ENCODE results near the gene SLC22A16. TPM values are rescaled to one million over a fixed set of nuclear protein-coding genes. Genes with fewer than 3 reads are reported as not detected.
A peak's percentile ranks its signal among the peaks of the same experiment; 100 is the strongest.

Gene SLC22A16
- total and polyA plus RNA-seq, 9 donors: 0.12 to 0.35 (median 0.23) TPM; not detected in 1

GRCh38 chr6:110430236-110430635 is 46.2 kb downstream of the SLC22A16 start:
- no peak for DNase-seq
- WGBS (ENCODE audit: insufficient coverage): 49% methylated on average over 2 of the region's 5 CpGs
- H3K27me3 ChIP-seq (ENCODE audit: control insufficient read depth, insufficient read depth, low read length): peaks cover under 1% of the 10 kb centered on the region
- H3K36me3 ChIP-seq (ENCODE audit: control insufficient read depth, insufficient read depth, low read length): no peaks in the 10 kb centered on the region
- H3K4me1 ChIP-seq (ENCODE audit: control insufficient read depth, insufficient read depth, low read length): no peaks in the 10 kb centered on the region
- no peak overlapping the region for H3K4me3 ChIP-seq (ENCODE audit: low read length)
- H3K27ac ChIP-seq (ENCODE audit: low read length): no peak overlapping the region
- H3K9me3 ChIP-seq (replicated peaks; ENCODE audit: control insufficient read depth, low read depth, low read length): no peaks in the 10 kb centered on the region

DNA sequence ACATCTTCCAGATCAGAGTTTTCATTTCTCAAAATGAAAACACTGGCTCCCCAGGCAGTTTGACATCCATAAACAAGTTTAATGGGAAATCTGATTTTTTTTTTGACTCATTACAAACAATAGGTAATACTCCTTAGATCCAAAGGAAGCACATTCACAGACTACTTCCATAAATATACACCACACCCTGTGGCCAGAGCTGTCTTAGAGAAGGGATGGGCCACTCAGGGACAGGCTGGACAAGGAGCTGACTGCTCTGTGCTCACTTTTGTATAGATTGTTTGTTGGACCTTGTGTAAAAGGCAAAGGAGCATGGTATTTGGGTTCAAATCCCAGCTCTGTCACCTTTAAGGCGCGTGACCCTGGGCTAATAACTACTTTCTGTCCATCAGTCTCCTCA is 48.3 kb downstream of the SLC22A16 start:
- Histone ChIP-seq H3K9me3 (replicated peaks; ENCODE audit: control insufficient read depth, low read depth, low read length) (no peaks in the 10 kb centered on the region), H3K27ac (ENCODE audit: low read length) (no peak overlapping the region), H3K4me3 (ENCODE audit: low read length) (no peak overlapping the region), H3K4me1 (ENCODE audit: control insufficient read depth, insufficient read depth, low read length) (no peaks in the 10 kb centered on the region), H3K36me3 (ENCODE audit: control insufficient read depth, insufficient read depth, low read length) (no peaks in the 10 kb centered on the region), H3K27me3 (ENCODE audit: control insufficient read depth, insufficient read depth, low read length) (peaks cover 2% of the 10 kb centered on the region)
- WGBS (ENCODE audit: insufficient coverage): no CpG with 5 or more reads among the region's 2 CpGs
- DNase-seq: no peak

- H3K36me3 ChIP-seq (ENCODE audit: control insufficient read depth, insufficient read depth, low read length): no peaks in the 10 kb centered on the region
- no peak for DNase-seq
- no peaks in the 10 kb centered on the region for H3K4me1 ChIP-seq (ENCODE audit: control insufficient read depth, insufficient read depth, low read length)
- H3K4me3 ChIP-seq (ENCODE audit: low read length): no peak overlapping the region
- no CpG with 5 or more reads among the region's 5 CpGs for whole genome bisulfite sequencing (ENCODE audit: insufficient coverage)
- H3K27ac ChIP-seq (ENCODE audit: low read length): no peak overlapping the region
- peaks cover 2% of the 10 kb centered on the region for H3K27me3 ChIP-seq (ENCODE audit: control insufficient read depth, insufficient read depth, low read length)
- peaks cover 3% of the 10 kb centered on the region for H3K9me3 ChIP-seq (replicated peaks; ENCODE audit: control insufficient read depth, low read depth, low read length)
Measured at GRCh38 chr6:110425816-110426215, 50.6 kb downstream of the SLC22A16 start.

GRCh38 chr6:110422444-110422822 is 54.0 kb downstream of the SLC22A16 start:
- peaks cover 3% of the 10 kb centered on the region for H3K9me3 ChIP-seq (replicated peaks; ENCODE audit: control insufficient read depth, low read depth, low read length)
- no peak overlapping the region for H3K4me3 ChIP-seq (ENCODE audit: low read length)
- peaks cover 2% of the 10 kb centered on the region for H3K27me3 ChIP-seq (ENCODE audit: control insufficient read depth, insufficient read depth, low read length)
- H3K27ac ChIP-seq (ENCODE audit: low read length): no peak overlapping the region
- no peaks in the 10 kb centered on the region for H3K4me1 ChIP-seq (ENCODE audit: control insufficient read depth, insufficient read depth, low read length)
- no peak for DNase-seq
- no peaks in the 10 kb centered on the region for H3K36me3 ChIP-seq (ENCODE audit: control insufficient read depth, insufficient read depth, low read length)

GRCh38 chr6:110421749-110422443 is 54.5 kb downstream of the SLC22A16 start:
- DNase-seq: peak; percentile 53
- no peaks in the 10 kb centered on the region for H3K36me3 ChIP-seq (ENCODE audit: control insufficient read depth, insufficient read depth, low read length)
- no peak overlapping the region for H3K4me3 ChIP-seq (ENCODE audit: low read length)
- WGBS (ENCODE audit: insufficient coverage): 40% methylated on average over 2 of the region's 4 CpGs
- H3K27me3 ChIP-seq (ENCODE audit: control insufficient read depth, insufficient read depth, low read length): peaks cover 2% of the 10 kb centered on the region
- H3K9me3 ChIP-seq (replicated peaks; ENCODE audit: control insufficient read depth, low read depth, low read length): peaks cover 3% of the 10 kb centered on the region
- no peak overlapping the region for H3K27ac ChIP-seq (ENCODE audit: low read length)
- no peaks in the 10 kb centered on the region for H3K4me1 ChIP-seq (ENCODE audit: control insufficient read depth, insufficient read depth, low read length)

GRCh38 chr6:110419028-110419739 is 57.2 kb downstream of the SLC22A16 start:
- Histone ChIP-seq H3K36me3 (ENCODE audit: control insufficient read depth, insufficient read depth, low read length) (no peaks in the 10 kb centered on the region), H3K4me1 (ENCODE audit: control insufficient read depth, insufficient read depth, low read length) (no peaks in the 10 kb centered on the region), H3K9me3 (replicated peaks; ENCODE audit: control insufficient read depth, low read depth, low read length) (peaks cover 3% of the 10 kb centered on the region), H3K4me3 (ENCODE audit: low read length) (no peak overlapping the region), H3K27ac (ENCODE audit: low read length) (no peak overlapping the region), H3K27me3 (ENCODE audit: control insufficient read depth, insufficient read depth, low read length) (no peaks in the 10 kb centered on the region)
- DNase-seq: no peak
- 82% methylated on average over 4 of the region's 6 CpGs for WGBS (ENCODE audit: insufficient coverage)

GRCh38 chr6:110418594-110418993 is 57.8 kb downstream of the SLC22A16 start:
- DNase-seq: no peak
- H3K36me3 ChIP-seq (ENCODE audit: control insufficient read depth, insufficient read depth, low read length): no peaks in the 10 kb centered on the region
- H3K4me1 ChIP-seq (ENCODE audit: control insufficient read depth, insufficient read depth, low read length): no peaks in the 10 kb centered on the region
- no peak overlapping the region for H3K27ac ChIP-seq (ENCODE audit: low read length)
- no peaks in the 10 kb centered on the region for H3K27me3 ChIP-seq (ENCODE audit: control insufficient read depth, insufficient read depth, low read length)
- H3K9me3 ChIP-seq (replicated peaks; ENCODE audit: control insufficient read depth, low read depth, low read length): peaks cover 3% of the 10 kb centered on the region
- WGBS (ENCODE audit: insufficient coverage): 83% methylated on average over 1 of the region's 3 CpGs
- no peak overlapping the region for H3K4me3 ChIP-seq (ENCODE audit: low read length)

DNA sequence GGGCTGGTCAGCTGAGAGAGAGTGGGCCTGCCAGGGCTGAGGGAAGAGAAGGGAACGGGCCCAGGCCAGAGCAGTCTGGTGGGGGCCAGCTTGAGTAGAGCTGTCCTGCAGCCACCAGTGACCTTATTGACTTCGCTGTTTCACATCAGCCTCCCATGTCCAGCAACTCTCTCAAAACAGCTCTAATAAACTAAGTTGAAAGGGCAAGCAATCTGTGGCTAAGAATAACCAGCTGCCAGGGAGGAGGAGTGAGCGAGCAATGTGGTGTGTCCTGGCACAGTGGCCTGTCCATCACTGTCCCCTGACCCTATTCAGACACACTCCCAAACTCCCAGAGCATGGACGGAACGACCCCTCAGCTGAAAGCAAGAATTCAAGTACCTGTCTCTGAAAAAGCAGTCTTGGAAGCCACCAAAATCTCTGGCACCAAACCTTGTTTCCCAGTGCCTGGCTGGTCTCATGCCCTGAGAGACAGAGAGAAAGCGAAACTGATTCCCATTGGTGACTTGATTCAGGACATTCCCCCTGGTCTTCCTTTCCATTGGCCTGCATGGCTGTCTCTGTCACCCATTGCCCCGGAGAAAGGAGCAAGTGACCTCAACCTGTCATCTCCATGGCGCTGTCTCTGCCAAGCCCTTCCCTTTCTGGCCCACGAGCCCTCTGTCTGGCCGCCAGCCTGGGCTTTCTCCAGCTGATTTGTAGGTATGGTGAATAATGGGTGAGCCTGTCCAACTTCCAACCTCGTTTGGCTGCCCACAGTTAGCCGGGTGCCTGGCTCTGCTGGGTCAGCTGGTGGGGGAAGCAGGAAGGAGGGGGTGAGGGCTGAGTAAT is 61.1 kb downstream of the SLC22A16 start, which contains the start of gene DDO:
TSS of gene DDO (minus strand) at position 490 of the 831 bp plus-strand sequence. CDS start 2,113 bp downstream, outside the sequence.
- H3K27me3 ChIP-seq (ENCODE audit: control insufficient read depth, insufficient read depth, low read length): no peaks in the 10 kb centered on the region
- WGBS (ENCODE audit: insufficient coverage): 48% methylated on average over 6 of the region's 12 CpGs

GRCh38 chr6:110414669-110415068 is 61.7 kb downstream of the SLC22A16 start:
- no peaks in the 10 kb centered on the region for H3K4me1 ChIP-seq (ENCODE audit: control insufficient read depth, insufficient read depth, low read length)
- DNase-seq: no peak
- no peaks in the 10 kb centered on the region for H3K36me3 ChIP-seq (ENCODE audit: control insufficient read depth, insufficient read depth, low read length)
- H3K4me3 ChIP-seq (ENCODE audit: low read length): no peak overlapping the region
- H3K9me3 ChIP-seq (replicated peaks; ENCODE audit: control insufficient read depth, low read depth, low read length): no peaks in the 10 kb centered on the region
- no peaks in the 10 kb centered on the region for H3K27me3 ChIP-seq (ENCODE audit: control insufficient read depth, insufficient read depth, low read length)
- H3K27ac ChIP-seq (ENCODE audit: low read length): no peak overlapping the region
- WGBS (ENCODE audit: insufficient coverage): 48% methylated on average over 2 of the region's 4 CpGs

More for the DNA sequence above, 61.1 kb downstream of the SLC22A16 start, which contains the start of gene DDO:
- no peaks in the 10 kb centered on the region for H3K36me3 ChIP-seq (ENCODE audit: control insufficient read depth, insufficient read depth, low read length)
- H3K9me3 ChIP-seq (replicated peaks; ENCODE audit: control insufficient read depth, low read depth, low read length): no peaks in the 10 kb centered on the region
- H3K27ac ChIP-seq (ENCODE audit: low read length): no peak within 1 kb of the TSS
- H3K4me3 ChIP-seq (ENCODE audit: low read length): no peak within 1 kb of the TSS
- peak; percentile 45 for DNase-seq
- no peaks in the 10 kb centered on the region for H3K4me1 ChIP-seq (ENCODE audit: control insufficient read depth, insufficient read depth, low read length)

DNA sequence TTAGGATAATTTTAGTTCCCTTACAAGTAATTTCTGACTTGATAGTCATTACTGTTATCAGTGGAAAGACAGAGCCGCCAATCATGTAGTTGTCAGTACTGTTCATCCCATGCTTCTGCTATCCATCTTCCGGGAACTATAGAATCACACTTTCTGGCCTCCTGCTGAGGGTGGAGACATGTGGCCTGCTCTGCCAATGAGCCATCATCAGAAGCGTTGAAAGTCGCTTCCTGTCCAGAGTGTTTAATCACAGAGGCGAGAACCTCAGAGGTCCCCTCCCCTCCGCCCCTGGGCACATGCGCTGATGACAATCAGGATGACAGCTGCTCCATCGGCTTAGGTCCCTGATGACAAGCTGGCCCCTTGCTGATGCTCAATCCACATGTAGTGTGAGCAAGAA is 64.1 kb downstream of the SLC22A16 start:
- Histone ChIP-seq H3K9me3 (replicated peaks; ENCODE audit: control insufficient read depth, low read depth, low read length) (no peaks in the 10 kb centered on the region), H3K36me3 (ENCODE audit: control insufficient read depth, insufficient read depth, low read length) (no peaks in the 10 kb centered on the region), H3K27ac (ENCODE audit: low read length) (no peak overlapping the region), H3K4me1 (ENCODE audit: control insufficient read depth, insufficient read depth, low read length) (no peaks in the 10 kb centered on the region), H3K4me3 (ENCODE audit: low read length) (no peak overlapping the region), H3K27me3 (ENCODE audit: control insufficient read depth, insufficient read depth, low read length) (no peaks in the 10 kb centered on the region)
- DNase-seq: no peak
- 78% methylated on average over 7 of the region's 8 CpGs for WGBS (ENCODE audit: insufficient coverage)

All from muscle of leg (tissue), 11 donors.